Measurements from ENCODE around the gene CEP41.

DNA sequence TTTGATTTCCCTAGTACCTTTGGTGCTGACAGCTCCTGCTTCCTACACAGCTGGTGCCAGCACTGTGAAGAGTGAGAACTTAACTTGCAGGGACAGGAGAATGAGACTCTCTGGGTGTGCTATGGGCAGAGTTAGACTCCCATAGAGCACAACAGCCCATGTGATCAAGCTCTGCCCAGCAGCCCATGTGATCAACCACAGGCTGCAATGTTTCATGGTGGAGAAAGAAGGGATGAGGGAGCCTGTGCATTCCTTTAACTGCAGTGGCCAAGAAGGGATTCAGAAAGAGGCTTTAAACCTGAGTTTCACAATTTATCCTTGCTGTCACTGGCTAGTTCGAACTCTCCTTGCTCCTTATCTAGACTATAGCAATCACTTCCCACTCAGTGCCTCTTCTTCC lies 41.1 kb upstream of the CEP41 start:
- TF ChIP-seq, protein P1, sequence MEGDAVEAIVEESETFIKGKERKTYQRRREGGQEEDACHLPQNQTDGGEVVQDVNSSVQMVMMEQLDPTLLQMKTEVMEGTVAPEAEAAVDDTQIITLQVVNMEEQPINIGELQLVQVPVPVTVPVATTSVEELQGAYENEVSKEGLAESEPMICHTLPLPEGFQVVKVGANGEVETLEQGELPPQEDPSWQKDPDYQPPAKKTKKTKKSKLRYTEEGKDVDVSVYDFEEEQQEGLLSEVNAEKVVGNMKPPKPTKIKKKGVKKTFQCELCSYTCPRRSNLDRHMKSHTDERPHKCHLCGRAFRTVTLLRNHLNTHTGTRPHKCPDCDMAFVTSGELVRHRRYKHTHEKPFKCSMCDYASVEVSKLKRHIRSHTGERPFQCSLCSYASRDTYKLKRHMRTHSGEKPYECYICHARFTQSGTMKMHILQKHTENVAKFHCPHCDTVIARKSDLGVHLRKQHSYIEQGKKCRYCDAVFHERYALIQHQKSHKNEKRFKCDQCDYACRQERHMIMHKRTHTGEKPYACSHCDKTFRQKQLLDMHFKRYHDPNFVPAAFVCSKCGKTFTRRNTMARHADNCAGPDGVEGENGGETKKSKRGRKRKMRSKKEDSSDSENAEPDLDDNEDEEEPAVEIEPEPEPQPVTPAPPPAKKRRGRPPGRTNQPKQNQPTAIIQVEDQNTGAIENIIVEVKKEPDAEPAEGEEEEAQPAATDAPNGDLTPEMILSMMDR (IDR thresholded peaks at IDR 0.05 in 4 of 5, conservative IDR thresholded peaks at IDR 0.05 in 1 of 5), result no peak
- TF ChIP-seq POLR2A (IDR thresholded peaks at IDR 0.05), result no peak

Data from gastrocnemius medialis (tissue), 4 donors.